Nephron (organoid): ENCODE results near the gene PELO.
"Not testable (repeated sequence)": the region's sequence is repeated elsewhere in the genome, so short reads cannot be mapped to it uniquely, and the experiment has no call there.

Experiments used
- H3K27ac Mint-ChIP-seq, 3 experiments: 2 replicates each; pipeline ENCODE4 v1.8.0; 2020; ENCODE audit warnings: mixed read lengths in 3 of 3, mild to moderate bottlenecking in 2 of 3, moderate library complexity in 1 of 3
- H3K27me3 Mint-ChIP-seq: 2 replicates; pipeline ENCODE4 v1.8.0; 2021; ENCODE audit warnings: low read depth, mild to moderate bottlenecking, moderate library complexity, mixed read lengths
- H3K36me3 Mint-ChIP-seq: 2 replicates; pipeline ENCODE4 v1.8.0; 2020; ENCODE audit warnings: low read depth, mixed read lengths
- H3K4me1 Mint-ChIP-seq: 2 replicates; pipeline ENCODE4 v1.8.0; 2020; ENCODE audit warnings: mixed read lengths
- H3K4me3 Mint-ChIP-seq, 3 experiments: 2 replicates each; pipeline ENCODE4 v1.8.0; 2020; ENCODE audit warnings: mild to moderate bottlenecking in 3 of 3, mixed read lengths in 3 of 3, moderate library complexity in 2 of 3
- H3K9me3 Mint-ChIP-seq: 2 replicates; pipeline ENCODE4 v1.8.0; 2020; ENCODE audit warnings: mixed read lengths
- TF ChIP-seq, protein P1 (sequence below), 3 experiments: fragments of 200-600 bp; sonication (generic); IDR thresholded peaks; one replicate each; pipeline ENCODE4 v1.5.0; 2021; ENCODE audit warnings: antibody characterized with exemption in 3 of 3; ENCODE audit not compliant: unreplicated experiment in 3 of 3

The PELO gene

DNA sequence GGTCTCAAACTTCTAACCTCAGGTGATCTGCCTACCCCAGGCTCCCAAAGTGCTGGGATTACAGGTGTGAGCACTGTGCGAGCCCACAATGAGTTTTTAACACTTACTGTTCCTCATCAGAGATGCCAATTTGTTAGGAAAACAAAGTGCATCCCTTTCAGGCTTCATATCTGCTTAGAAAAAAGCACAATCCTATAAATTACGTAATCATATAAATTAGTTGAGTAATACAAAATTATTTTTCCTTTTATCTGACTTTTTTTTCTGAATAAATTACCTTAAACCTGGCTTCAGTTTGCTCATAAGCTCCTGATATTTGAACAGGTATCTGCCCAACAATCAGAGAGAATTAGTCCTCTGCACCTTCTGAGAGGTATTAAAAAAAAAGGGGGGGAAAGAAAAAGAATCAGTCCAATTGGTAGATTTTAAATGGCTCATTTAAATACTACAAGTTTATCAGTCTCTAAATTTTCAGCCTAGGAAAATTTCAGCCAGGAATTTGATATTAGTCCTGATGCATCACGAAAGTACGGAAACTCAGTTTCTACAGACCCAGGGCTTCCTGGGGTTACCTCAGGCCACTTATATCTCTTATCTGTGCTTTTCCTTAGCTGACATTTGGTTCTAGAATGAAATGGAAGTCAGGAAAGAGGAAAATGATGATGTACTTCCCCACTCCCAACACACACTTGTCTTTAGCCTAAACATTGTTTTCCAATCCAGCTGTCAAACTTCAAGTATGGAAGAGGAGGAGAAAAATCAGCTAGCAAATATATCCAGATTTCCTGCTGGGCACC lies 26.8 kb downstream of the PELO start:
- Mint-ChIP-seq H3K27me3 (no peaks in the 10 kb centered on the region), H3K27ac (peak overlapping the region in 2 of 3 experiments; percentile 24 to 33), H3K36me3 (no peaks in the 10 kb centered on the region), H3K4me1 (no peaks in the 10 kb centered on the region), H3K9me3 (no peaks in the 10 kb centered on the region), H3K4me3 (no peak overlapping the region)
- TF ChIP-seq, protein P1, sequence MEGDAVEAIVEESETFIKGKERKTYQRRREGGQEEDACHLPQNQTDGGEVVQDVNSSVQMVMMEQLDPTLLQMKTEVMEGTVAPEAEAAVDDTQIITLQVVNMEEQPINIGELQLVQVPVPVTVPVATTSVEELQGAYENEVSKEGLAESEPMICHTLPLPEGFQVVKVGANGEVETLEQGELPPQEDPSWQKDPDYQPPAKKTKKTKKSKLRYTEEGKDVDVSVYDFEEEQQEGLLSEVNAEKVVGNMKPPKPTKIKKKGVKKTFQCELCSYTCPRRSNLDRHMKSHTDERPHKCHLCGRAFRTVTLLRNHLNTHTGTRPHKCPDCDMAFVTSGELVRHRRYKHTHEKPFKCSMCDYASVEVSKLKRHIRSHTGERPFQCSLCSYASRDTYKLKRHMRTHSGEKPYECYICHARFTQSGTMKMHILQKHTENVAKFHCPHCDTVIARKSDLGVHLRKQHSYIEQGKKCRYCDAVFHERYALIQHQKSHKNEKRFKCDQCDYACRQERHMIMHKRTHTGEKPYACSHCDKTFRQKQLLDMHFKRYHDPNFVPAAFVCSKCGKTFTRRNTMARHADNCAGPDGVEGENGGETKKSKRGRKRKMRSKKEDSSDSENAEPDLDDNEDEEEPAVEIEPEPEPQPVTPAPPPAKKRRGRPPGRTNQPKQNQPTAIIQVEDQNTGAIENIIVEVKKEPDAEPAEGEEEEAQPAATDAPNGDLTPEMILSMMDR (IDR thresholded peaks at IDR 0.05; ENCODE audit: unreplicated experiment in 3 of 3) = no peak

DNA sequence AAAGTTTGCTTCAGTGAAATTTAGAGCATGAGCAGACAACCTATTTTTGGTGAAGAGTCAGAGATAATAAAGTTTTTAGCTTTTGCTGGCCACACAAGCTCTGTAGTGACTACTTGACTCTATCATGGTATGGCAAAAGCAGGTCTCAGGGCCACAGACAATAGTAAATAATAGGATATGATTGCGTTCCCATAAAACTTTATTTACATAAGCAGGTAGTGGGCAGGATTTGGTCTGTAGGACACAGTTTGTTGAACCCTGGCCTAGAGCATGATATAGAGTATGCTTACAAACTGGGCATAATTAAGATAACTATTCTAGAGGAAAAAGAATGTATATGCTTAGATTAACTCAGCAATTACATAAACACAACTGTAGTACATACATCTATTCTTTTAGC lies 30.1 kb downstream of the PELO start:
- Mint-ChIP-seq H3K27ac (no peak overlapping the region), H3K4me3 (no peak overlapping the region), H3K4me1 (peaks cover 9% of the 10 kb centered on the region), H3K36me3 (no peaks in the 10 kb centered on the region), H3K9me3 (peaks cover 4% of the 10 kb centered on the region), H3K27me3 (no peaks in the 10 kb centered on the region)
- TF ChIP-seq, protein P1 (IDR thresholded peaks at IDR 0.05; ENCODE audit: unreplicated experiment in 3 of 3) = no peak

DNA sequence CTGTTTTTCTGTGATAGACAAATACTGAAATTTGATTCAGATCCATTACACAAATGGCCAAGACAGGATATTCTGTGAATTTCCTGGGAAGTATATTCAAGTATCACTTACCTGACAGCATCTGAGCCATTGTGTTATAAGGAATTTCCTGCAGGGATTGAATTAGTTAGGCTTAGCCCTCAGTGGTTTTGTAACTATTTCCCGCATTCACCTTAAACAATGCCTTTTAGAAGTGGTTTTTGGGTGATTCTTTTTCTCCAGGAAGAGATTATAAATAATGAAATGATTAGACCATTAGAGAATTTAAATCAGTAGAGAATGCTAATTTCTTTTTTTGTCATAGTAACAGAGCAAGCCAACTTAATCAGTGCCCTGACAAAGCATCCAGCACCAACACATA lies 30.6 kb downstream of the PELO start:
- H3K36me3 Mint-ChIP-seq = no peaks in the 10 kb centered on the region
- TF ChIP-seq, protein P1 (IDR thresholded peaks at IDR 0.05; ENCODE audit: unreplicated experiment in 3 of 3) = no peak

DNA sequence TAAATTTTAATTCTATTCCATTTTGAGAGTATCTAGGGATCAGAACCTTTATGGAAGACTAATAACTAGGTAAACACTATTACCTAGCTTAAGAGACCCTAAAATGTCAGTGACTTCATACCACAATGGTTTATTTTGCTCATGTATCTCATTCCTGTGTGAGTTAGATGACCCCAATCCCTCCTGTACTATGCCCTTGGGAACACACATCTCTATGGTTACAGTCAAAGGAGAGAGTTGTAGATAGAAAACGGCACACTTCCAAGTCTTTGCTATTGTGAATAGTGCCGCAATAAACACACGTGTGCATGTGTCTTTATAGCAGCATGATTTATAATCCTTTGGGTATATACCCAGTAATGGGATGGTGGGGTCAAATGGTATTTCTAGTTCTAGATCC lies 31.1 kb downstream of the PELO start:
- not testable (repeated sequence) for H3K4me1 Mint-ChIP-seq, H3K4me3 Mint-ChIP-seq, H3K27ac Mint-ChIP-seq, H3K36me3 Mint-ChIP-seq, H3K9me3 Mint-ChIP-seq, H3K27me3 Mint-ChIP-seq

More for the DNA sequence above, 30.6 kb downstream of the PELO start:
- Mint-ChIP-seq H3K27me3 (no peaks in the 10 kb centered on the region), H3K9me3 (peaks cover 4% of the 10 kb centered on the region), H3K27ac (no peak overlapping the region), H3K4me1 (peaks cover 9% of the 10 kb centered on the region), H3K4me3 (no peak overlapping the region)

DNA sequence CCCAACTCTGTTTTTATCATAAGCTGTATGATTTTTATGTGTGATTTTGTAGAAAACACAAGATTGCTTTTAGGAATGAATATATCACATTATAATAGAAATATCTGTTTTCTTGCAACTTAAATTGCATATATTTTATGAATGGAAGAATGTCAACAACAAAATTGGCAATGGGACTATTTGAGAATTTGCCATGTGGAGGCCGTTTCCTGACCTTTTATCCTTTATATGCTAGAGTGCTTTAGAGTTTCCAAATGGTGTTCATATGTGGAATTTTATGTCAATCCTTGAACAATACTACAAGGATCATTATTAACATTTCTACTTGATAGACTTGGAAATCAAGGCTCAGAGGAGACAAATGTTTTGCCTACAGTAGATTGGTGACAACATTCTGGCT lies 34.2 kb downstream of the PELO start:
- Mint-ChIP-seq H3K9me3 (peaks cover 5% of the 10 kb centered on the region), H3K27ac (peak overlapping the region; percentile 49 to 88 (median 67)), H3K4me1 (peaks cover 9% of the 10 kb centered on the region), H3K4me3 (no peak overlapping the region), H3K36me3 (peaks cover under 1% of the 10 kb centered on the region), H3K27me3 (no peaks in the 10 kb centered on the region)
- TF ChIP-seq, protein P1 (IDR thresholded peaks at IDR 0.05; ENCODE audit: unreplicated experiment in 3 of 3) = no peak

DNA sequence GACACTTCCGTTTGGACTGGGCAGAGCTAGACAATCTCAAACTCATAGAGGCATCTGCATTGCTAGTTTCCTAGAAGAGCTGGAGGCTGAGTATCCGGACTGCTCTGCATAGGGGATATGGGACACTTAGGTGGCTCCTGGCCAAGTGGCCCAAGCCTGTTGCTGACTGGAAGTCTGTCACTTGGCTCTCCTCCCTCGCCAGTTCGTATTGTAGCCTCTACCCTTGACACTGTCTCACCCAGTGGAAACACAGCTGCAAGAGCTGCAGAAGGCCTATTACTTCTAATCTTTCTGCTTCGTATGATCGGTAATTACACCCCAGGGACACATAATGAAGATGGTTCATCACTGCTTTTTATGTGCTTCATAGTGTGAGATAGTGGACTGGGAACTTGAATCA lies 34.7 kb downstream of the PELO start:
- H3K4me1 Mint-ChIP-seq = peaks cover 9% of the 10 kb centered on the region
- H3K27me3 Mint-ChIP-seq = no peaks in the 10 kb centered on the region
- H3K36me3 Mint-ChIP-seq = peaks cover 6% of the 10 kb centered on the region
- peak overlapping the region; percentile 49 to 88 (median 67) for H3K27ac Mint-ChIP-seq
- H3K4me3 Mint-ChIP-seq = no peak overlapping the region
- TF ChIP-seq, protein P1 (IDR thresholded peaks at IDR 0.05; ENCODE audit: unreplicated experiment in 3 of 3) = no peak
- peaks cover 8% of the 10 kb centered on the region for H3K9me3 Mint-ChIP-seq
